AG10803 (cell line): ENCODE results near the gene SSR4.

Source experiments
- DNase-seq: peaks from one replicate; pipeline ENCODE4 v3.0.0; 2010; ENCODE audit warnings: low read depth
- H3K4me3 ChIP-seq: 2 replicates; pipeline ENCODE4 v1.5.1; 2011; ENCODE audit warnings: mild to moderate bottlenecking, low read length, control low read depth
- TF ChIP-seq, protein P1 (sequence below): conservative IDR thresholded peaks from 2 replicates; pipeline ENCODE4 v1.5.1; 2011; ENCODE audit warnings: mild to moderate bottlenecking, low read length, control low read depth, inconsistent platforms

Gene SSR4

DNA sequence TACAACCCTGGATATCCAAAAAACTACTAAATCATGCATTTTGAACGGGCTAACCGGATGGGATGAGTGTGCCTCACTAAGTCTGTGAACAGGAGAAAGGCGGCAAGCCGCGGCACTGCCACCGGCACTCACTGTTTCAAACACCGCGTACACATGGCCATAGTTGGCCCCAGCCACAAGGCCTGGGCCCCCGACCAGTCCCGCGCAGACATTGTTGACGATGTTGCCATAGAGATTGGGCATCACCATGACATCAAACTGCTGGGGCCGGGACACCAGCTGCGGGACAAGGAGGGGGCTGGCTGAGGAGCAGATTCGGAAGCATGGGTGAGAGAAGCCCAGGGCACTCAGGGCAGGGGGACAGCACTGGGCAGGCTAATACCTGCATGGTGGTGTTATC lies 7.8 kb upstream of the SSR4 start:
- DNase-seq = no peak
- H3K4me3 ChIP-seq = no peak overlapping the region

DNA sequence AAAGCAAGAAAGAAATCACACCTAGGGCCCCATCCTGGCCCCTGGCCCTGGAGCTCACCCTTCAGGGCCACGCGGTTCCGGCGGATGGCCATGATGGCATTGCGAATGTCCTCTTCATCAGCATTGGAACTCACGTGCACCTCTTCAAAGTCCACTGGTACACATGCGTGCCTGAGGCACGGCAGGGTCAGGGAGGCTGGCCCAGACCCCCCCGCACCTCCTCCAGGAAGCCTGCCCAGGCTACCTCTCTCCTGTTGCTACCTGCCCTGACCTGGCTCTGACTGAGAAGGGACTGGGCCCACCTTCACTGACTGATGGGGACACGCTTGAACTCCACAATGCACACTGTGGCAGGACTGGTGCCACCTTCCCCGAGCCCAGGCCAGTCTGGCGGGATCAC lies 4.8 kb upstream of the SSR4 start:
- no peak for DNase-seq
- TF ChIP-seq, protein P1, sequence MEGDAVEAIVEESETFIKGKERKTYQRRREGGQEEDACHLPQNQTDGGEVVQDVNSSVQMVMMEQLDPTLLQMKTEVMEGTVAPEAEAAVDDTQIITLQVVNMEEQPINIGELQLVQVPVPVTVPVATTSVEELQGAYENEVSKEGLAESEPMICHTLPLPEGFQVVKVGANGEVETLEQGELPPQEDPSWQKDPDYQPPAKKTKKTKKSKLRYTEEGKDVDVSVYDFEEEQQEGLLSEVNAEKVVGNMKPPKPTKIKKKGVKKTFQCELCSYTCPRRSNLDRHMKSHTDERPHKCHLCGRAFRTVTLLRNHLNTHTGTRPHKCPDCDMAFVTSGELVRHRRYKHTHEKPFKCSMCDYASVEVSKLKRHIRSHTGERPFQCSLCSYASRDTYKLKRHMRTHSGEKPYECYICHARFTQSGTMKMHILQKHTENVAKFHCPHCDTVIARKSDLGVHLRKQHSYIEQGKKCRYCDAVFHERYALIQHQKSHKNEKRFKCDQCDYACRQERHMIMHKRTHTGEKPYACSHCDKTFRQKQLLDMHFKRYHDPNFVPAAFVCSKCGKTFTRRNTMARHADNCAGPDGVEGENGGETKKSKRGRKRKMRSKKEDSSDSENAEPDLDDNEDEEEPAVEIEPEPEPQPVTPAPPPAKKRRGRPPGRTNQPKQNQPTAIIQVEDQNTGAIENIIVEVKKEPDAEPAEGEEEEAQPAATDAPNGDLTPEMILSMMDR = no peak
- H3K4me3 ChIP-seq = no peak overlapping the region

More for the DNA sequence above, 7.8 kb upstream of the SSR4 start:
- TF ChIP-seq, protein P1 = no peak

DNA sequence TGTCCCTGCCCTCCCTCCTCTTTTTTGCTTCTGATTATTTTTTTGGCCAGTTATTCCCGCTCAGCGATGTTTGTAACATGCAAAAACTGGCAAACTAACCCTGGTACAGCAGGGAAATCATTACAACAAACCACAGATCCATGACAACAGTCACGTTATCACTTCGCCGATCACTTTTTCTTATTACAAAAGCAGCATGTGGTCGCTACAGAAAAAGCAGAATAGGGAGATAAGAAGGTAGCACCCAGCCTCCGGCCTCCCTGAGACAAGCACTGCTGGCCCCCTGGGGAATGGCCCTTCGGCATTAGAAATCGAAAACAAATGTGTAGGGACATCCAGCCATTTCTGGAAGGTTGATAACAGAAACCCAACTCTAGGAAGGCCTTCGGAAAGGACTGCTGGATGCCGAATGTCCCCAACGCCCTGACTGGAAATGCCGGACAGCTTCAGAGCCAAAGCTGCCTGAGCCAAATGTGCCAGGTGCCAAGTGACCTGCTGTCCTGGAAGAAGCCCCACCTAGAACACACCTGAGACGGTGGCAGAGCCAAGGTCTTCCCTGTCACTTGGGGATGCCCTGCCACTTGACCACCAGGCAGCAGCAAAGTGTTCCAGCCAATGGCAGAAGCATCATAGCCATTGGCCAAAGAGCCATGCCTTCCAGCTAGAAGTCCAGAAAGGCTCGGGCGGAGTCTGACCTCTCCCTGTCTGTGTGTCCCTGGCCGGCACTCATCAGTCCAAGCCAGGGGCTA lies 3.2 kb upstream of the SSR4 start:
- DNase-seq = no peak
- H3K4me3 ChIP-seq = no peak overlapping the region
- TF ChIP-seq, protein P1 = no peak

DNA sequence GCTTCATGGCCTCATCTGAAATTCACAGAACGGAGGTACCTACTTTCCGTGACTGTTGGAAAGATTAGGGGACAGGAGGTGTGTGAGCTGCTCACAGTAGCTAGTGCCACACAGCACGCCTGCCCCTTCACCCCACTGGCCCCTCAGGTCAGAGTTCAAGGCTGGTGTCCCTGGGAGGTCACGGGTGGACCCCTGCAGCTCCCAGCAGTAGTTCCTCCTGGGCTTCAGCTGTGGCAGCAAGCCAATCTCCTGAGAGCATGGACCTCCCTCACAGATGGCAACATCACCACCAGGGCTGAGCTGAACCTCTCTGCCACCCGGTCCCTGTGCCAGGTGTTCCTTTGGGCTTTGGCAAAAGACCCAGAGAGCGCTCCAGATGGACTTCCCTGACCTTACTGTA lies 2.1 kb upstream of the SSR4 start:
- TF ChIP-seq, protein P1 = no peak
- no peak overlapping the region; the same call in 1 of the 2 replicates for H3K4me3 ChIP-seq

DNA sequence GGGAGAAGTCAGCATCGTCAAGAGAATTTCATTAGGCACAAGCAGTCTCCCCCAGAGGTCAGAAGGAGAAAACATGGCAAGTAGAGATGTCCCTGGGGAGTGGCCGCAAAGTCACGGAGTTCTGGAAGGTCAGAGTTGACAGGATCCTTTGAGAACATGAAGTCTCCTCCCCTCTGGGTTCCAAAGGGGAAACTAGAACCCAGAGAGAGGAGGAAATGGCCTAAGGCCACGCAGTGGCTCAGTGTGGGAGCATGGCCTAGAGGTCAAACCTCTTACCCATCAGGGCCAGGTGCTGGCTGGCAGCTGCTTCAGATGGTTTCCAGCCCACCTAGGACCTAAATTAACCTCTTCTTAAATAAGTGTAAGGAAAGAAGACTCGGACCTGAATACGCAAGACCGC lies 1.2 kb upstream of the SSR4 start:
- DNase-seq = no peak
- peak overlapping the region; percentile 80 for H3K4me3 ChIP-seq
- TF ChIP-seq, protein P1 = no peak

More for the DNA sequence above, 2.1 kb upstream of the SSR4 start:
- no peak for DNase-seq

DNA sequence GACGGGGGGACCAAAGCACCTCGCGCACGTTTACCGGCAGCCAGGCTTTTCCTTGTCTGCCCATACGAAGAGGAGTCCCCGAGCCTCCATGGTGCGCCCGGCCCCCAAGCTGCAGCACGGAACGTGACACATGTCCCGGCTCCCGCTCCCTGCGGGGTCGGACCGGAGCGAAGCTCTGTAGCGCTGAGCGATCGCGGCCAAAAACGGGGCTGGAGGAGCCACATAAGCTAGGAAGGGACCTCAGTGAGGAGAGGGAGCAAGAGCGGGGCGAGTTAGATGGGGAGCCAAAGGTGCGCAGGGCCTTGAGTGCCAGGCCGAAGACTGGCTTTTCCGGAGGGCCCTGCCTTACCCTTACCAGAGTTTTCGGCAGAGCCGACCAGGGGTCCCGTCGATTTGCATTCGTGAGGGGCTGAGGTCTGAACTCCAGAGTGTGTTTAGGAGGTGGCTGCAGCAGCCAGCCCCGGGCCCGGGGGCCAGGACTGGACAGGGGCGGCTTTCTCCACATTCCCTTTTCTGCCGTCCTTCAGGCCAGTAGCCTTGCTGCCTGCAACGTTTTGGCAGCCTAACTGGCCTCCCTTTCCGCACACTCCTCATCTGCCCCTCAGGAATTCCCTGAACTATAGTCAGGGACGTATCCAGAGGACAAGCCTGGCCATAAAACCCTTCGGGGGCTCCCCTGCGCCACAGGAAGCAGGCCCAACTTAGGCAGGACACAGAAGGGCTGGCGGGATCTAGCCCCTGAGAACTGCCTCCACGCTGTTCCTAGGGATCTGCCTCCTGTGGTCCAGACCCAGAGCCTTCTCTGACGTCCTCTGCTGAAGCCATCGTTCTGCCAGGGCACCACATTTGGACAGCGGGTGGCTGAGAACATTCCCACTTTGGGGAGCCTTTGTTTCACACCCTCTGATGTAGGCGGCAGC lies 689 bp downstream of the SSR4 start:
- TF ChIP-seq, protein P1 = no peak
- no peak for DNase-seq
- H3K4me3 ChIP-seq = peak overlapping the region; percentile 71
